ENCODE data around the gene ABHD3. TPM values are rescaled to one million over a fixed set of nuclear protein-coding genes. Genes with fewer than 3 reads are reported as not detected.

Gene ABHD3
- total and polyA plus RNA-seq, 2 donors (not counting 3 experiments of a cell fraction or from before 2014, with no cell fraction given) = 6.3 to 14.9 TPM

GRCh38 chr18:21747268-21747667, 42.7 kb upstream of the ABHD3 start:
- H4K20me1 ChIP-seq (replicated peaks; ENCODE audit: control insufficient read depth, extremely low read depth, insufficient read depth, low read length) = peaks cover 5% of the 10 kb centered on the region
- CTCF ChIA-PET = no interaction called here
- no peak overlapping the region for H2AFZ ChIP-seq (ENCODE audit: low read depth, low read length)
- POLR2A ChIA-PET = no interaction called here
- no peak for DNase-seq (ENCODE audit: low read depth, low spot score)
- H3K27ac ChIP-seq (ENCODE audit: insufficient read depth, low read depth, low read length) = no peak overlapping the region
- H3K9me1 ChIP-seq (replicated peaks; ENCODE audit: control insufficient read depth, extremely low read depth, insufficient read depth, low read length) = no peaks in the 10 kb centered on the region
- no peak overlapping the region for H3K4me3 ChIP-seq (replicated peaks in 1 of 3; ENCODE audit: insufficient read depth in 1 of 3, low read depth in 1 of 3, low read length in 3 of 3)
- intact Hi-C loops (cut with micrococcal nuclease) (no loop called here), dilution Hi-C loops (cut with MboI; ENCODE audit: extremely low pct_ligation_motif_present, low sequenced_read_pairs) (no loop called here)
- no peak overlapping the region for H3K9ac ChIP-seq (replicated peaks; ENCODE audit: extremely low read depth, insufficient read depth, low read length)
- H3K9me3 ChIP-seq (replicated peaks; ENCODE audit: control insufficient read depth, insufficient read depth, low read length) = no peaks in the 10 kb centered on the region
- no peak overlapping the region for H3K4me2 ChIP-seq (ENCODE audit: insufficient read depth, low read length)
- no TSS peak for BruUV-seq (replicated peaks)
- TF ChIP-seq POLR2AphosphoS5 (IDR thresholded peaks at IDR 0.05; ENCODE audit: insufficient read depth, low read depth, low read length) = no peak
- no peak for TF ChIP-seq JUN (IDR thresholded peaks at IDR 0.05; ENCODE audit: borderline replicate concordance, insufficient read depth, insufficient read length, low read depth)
- TF ChIP-seq POLR2A (IDR thresholded peaks at IDR 0.05; ENCODE audit: low read depth, low read length) = no peak
- TF ChIP-seq EZH2 (IDR thresholded peaks at IDR 0.05; ENCODE audit: borderline replicate concordance, low read depth, low read length, severe bottlenecking) = no peak
- TF ChIP-seq GATA2 (IDR thresholded peaks at IDR 0.05; ENCODE audit: insufficient read depth, insufficient read length, low read depth, low read length) = no peak
- TF ChIP-seq, protein P1, sequence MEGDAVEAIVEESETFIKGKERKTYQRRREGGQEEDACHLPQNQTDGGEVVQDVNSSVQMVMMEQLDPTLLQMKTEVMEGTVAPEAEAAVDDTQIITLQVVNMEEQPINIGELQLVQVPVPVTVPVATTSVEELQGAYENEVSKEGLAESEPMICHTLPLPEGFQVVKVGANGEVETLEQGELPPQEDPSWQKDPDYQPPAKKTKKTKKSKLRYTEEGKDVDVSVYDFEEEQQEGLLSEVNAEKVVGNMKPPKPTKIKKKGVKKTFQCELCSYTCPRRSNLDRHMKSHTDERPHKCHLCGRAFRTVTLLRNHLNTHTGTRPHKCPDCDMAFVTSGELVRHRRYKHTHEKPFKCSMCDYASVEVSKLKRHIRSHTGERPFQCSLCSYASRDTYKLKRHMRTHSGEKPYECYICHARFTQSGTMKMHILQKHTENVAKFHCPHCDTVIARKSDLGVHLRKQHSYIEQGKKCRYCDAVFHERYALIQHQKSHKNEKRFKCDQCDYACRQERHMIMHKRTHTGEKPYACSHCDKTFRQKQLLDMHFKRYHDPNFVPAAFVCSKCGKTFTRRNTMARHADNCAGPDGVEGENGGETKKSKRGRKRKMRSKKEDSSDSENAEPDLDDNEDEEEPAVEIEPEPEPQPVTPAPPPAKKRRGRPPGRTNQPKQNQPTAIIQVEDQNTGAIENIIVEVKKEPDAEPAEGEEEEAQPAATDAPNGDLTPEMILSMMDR (IDR thresholded peaks at IDR 0.05; ENCODE audit: extremely low read depth in 1 of 2, insufficient read depth in 1 of 2, low read depth in 1 of 2, low read length in 2 of 2) = no peak
- TF ChIP-seq, protein P2, sequence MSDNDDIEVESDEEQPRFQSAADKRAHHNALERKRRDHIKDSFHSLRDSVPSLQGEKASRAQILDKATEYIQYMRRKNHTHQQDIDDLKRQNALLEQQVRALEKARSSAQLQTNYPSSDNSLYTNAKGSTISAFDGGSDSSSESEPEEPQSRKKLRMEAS (IDR thresholded peaks at IDR 0.05; ENCODE audit: insufficient read depth, insufficient read length) = no peak
- TF ChIP-seq FOS (IDR thresholded peaks at IDR 0.05; ENCODE audit: borderline replicate concordance, insufficient read depth, low read length) = no peak
- no peak for TF ChIP-seq MYC (IDR thresholded peaks at IDR 0.05; ENCODE audit: low read depth, low read length)
- peaks cover 8% of the 10 kb centered on the region for H3K4me1 ChIP-seq (ENCODE audit: control insufficient read depth, extremely low read depth, insufficient read depth, low read length)
- H3K27me3 ChIP-seq (ENCODE audit: control insufficient read depth in 2 of 2, insufficient read depth in 2 of 2, low read length in 2 of 2) = no peaks in the 10 kb centered on the region
- H3K79me2 ChIP-seq (ENCODE audit: control insufficient read depth, insufficient read depth, low read length) = peaks cover 70% of the 10 kb centered on the region
- H3K36me3 ChIP-seq (ENCODE audit: control insufficient read depth in 2 of 2, extremely low read depth in 1 of 2, insufficient read depth in 2 of 2, low read length in 2 of 2) = no peaks in the 10 kb centered on the region
- no peak for FAIRE-seq

All from endothelial cell of umbilical vein (primary cell).